Heart right ventricle (tissue), 16 donors: ENCODE data around the gene RAB35. TPM values are rescaled to one million over a fixed set of nuclear protein-coding genes. Genes with fewer than 3 reads are reported as not detected.

Experiments used
- ATAC-seq, 8 donors: fragments of 200-7000 bp; cut with Tn5 transposase; one replicate each; pipeline ENCODE4 v1.9.1; 2020; ENCODE audit warnings: mild to moderate bottlenecking in 8 of 8, moderate library complexity in 8 of 8, moderate number of reproducible peaks in 1 of 8
- DNase-seq, 2 donors: peaks; one replicate each; pipeline ENCODE4 v3.0.0-alpha.2; 2020
- H3K27ac ChIP-seq, 10 donors: fragments of 200-600 bp; sonication (generic) in 2 of 10; one replicate each; pipeline versions ENCODE4 v1.5.0 to v1.8.0; 2020 to 2022; ENCODE audit warnings: mild to moderate bottlenecking in 3 of 10
- H3K27me3 ChIP-seq, 7 donors: fragments of 200-600 bp; one replicate each; pipeline ENCODE4 v1.8.0; 2021 to 2022; ENCODE audit warnings: mild to moderate bottlenecking in 2 of 7
- H3K36me3 ChIP-seq, 9 donors: fragments of 200-600 bp; sonication (generic) in 1 of 9; one replicate each; pipeline versions ENCODE4 v1.5.0 to v1.8.0; 2020 to 2022; ENCODE audit warnings: mild to moderate bottlenecking in 2 of 9
- H3K4me1 ChIP-seq, 9 donors: fragments of 200-600 bp; sonication (generic) in 1 of 9; one replicate each; pipeline versions ENCODE4 v1.5.0 to v1.8.0; 2020 to 2022; ENCODE audit warnings: mild to moderate bottlenecking in 4 of 9
- H3K4me3 ChIP-seq, 10 donors: fragments of 200-600 bp; sonication (generic) in 2 of 10; one replicate each; pipeline versions ENCODE4 v1.5.0 to v1.8.0; 2020 to 2022; ENCODE audit warnings: mild to moderate bottlenecking in 7 of 10, moderate library complexity in 2 of 10
- H3K9me3 ChIP-seq, 11 donors: fragments of 200-600 bp in 10 of 11; sonication (generic) in 2 of 11; one replicate each; pipeline versions ENCODE4 v1.5.0 to v1.8.0; 2013 to 2022; ENCODE audit warnings: mild to moderate bottlenecking in 2 of 11, control low read depth in 1 of 11, moderate library complexity in 1 of 11
- CTCF ChIP-seq, 9 donors: fragments of 200-600 bp; sonication (generic) in 2 of 9; IDR thresholded peaks; one replicate each; pipeline versions ENCODE4 v1.5.0 to v1.8.0; 2021 to 2022; ENCODE audit warnings: antibody characterized with exemption in 9 of 9, mild to moderate bottlenecking in 5 of 9, moderate library complexity in 1 of 9
- WGBS, 2 donors: extraction: QIAGEN DNeasy Blood & Tissue Kit; methylation state at CpG; one replicate each; pipeline ENCODE4 v1.1.7; 2013; ENCODE audit warnings: inconsistent platforms in 1 of 2; 5-methylcytosine and 5-hydroxymethylcytosine counted together
- intact Hi-C, 10 donors: fragments of 100-400 bp; cut with DNase I; formaldehyde crosslinking; loops; one replicate each; pipeline versions ENCODE4 v1.11.1 to v1.14.2; 2022
- long read RNA-seq, 3 donors: library from polyadenylated mRNA; unstranded; transcript quantifications; one replicate each; pipeline ENCODE4 v2.0.0, GENCODE V29; 2020 to 2021
- polyA plus RNA-seq, 2 donors: library from polyadenylated mRNA; stranded (reverse); fragments of 200-250 nt; gene quantifications; one replicate each; pipeline ENCODE4 v1.2.3, GENCODE V29; 2013
- total RNA-seq, 10 donors: library from RNA; stranded (reverse); fragmentation: NEBNext Ultra II Directional in 3 of 10; extraction: Animal tissue kit (Norgen Biotek cat#: 25700) in 3 of 10; gene quantifications; one replicate each; pipeline versions ENCODE4 v1.2.1 to v1.2.4, GENCODE V29; 2021 to 2023
- donor health status: Arrhythmogenic right ventricular cardiomyopathy.
- donor health status: ischemic (EF 13 %, LVEDD 7.1; RV severe dilation, severe dysfunction).
- donor health status: healthy with polysubstance abuse.
- donor health status: DM: no; HTN: yes; CAD: no.
- donor health status: DM: no; HTN: no; CAD: no.
- donor health status: ischemic (EF 25% LVEDD 6.9; RV normal size, moderate dysfunction).
- donor health status: ischemic (EF 25% LVEDD 5.7; RV mildly dilated, moderate dysfunction).
- donor health status: healthy.
- donor health status: DM: yes; HTN: yes; CAD: no.
- donor health status: Ischemic cardiomyopathy.
- donor health status: ischemic (EF 35%, LVEDD 5.7; RV mildly dilated, moderate dysfunction).
- donor health status: nonischemic (EF 11% LVEDD 7.7; RV severe dilation, severe dysfunction).
- donor health status: DM: yes; HTN: yes; CAD: no.
- donor health status: PGD.
- donor health status: ischemic (EF 29% LVEDD 5.4; RV normal size, mild dysfunction).
- donor health status: nonischemic (EF 23%, LVEDD 6.1; RV moderate dilation, normal function).

Gene RAB35
- total RNA-seq (10 to 100 TPM; 15.4 to 33.6 (median 24.3) TPM), polyA plus RNA-seq (10 to 100 TPM; 13.3 to 24.1 TPM)
- long read RNA-seq, donor 1, transcript RAB35-201 (6 exons, 2,945 nt): major isoform, 11 of 16 reads
- long read RNA-seq, donor 1, partial matches to known transcripts: 1 of 16 reads
- long read RNA-seq, donor 1, other reads (novel, unspliced or antisense): 4 of 16 reads
- long read RNA-seq, donor 2, partial matches to known transcripts: 0 of 7 reads
- long read RNA-seq, donor 2, other reads (novel, unspliced or antisense): 3 of 7 reads
- long read RNA-seq, donor 3, transcript RAB35-201 (6 exons, 2,945 nt): major isoform, 19 of 31 reads
- long read RNA-seq, donor 3, partial matches to known transcripts: 0 of 31 reads
- long read RNA-seq, donor 3, other reads (novel, unspliced or antisense): 11 of 31 reads

DNA sequence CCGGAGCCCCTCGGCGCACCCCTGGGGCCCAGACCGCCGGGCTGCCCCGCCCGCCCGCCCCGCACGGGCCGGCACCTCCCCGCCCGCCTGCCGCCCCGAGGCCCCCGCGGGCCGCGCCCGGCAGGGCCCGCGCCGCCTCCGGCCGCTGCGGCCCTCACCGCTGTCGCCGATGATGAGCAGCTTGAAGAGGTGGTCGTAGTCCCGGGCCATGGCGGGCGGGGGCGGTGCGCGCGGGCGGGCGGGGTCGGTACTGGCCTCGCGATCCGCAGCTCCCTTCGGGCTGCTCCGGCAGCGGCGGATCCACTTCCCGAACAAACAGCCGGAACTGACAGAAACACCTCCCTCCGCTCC, at the start of gene RAB35:
Gene RAB35 (minus strand): TSS at position 313 of the 351 bp plus-strand sequence. CDS start 103 bp downstream, at position 210.
- DNase-seq (no peak), ATAC-seq (no peak)
- Histone ChIP-seq H3K4me1 (peaks cover 13 to 82% (median 49%) of the 10 kb centered on the region in 9 donors), H3K27me3 (no peaks in the 10 kb centered on the region), H3K9me3 (no peaks in the 10 kb centered on the region), H3K27ac (peak within 1 kb of the TSS; percentile 93 to 99 (median 96)), H3K36me3 (peaks cover 0 to 22% (median 0%) of the 10 kb centered on the region in 9 donors), H3K4me3 (peak within 1 kb of the TSS; percentile 67 to 93 (median 82))
- no peak for TF ChIP-seq CTCF (IDR thresholded peaks at IDR 0.05)
- intact Hi-C loops: loop anchor here in 1 of 10 donors (2.0 to 10.0 kb wide), 2 partner anchors 30 to 178 kb away; partner anchors contain the start of genes RNU4-1 and RNU4-2
- WGBS, 2 donors: 0% methylated on average over 19 to 49 of the region's 50 CpGs

GRCh38 chr12:120164293-120164692, 47.7 kb upstream of the RAB35 start:
- no peak for ATAC-seq
- no peak for TF ChIP-seq CTCF (IDR thresholded peaks at IDR 0.05)
- no peaks in the 10 kb centered on the region for H3K4me1 ChIP-seq
- H3K36me3 ChIP-seq: peaks cover 0 to 100% (median 73%) of the 10 kb centered on the region in 9 donors
- H3K27ac ChIP-seq: no peak overlapping the region
- intact Hi-C loops: no loop called here
- H3K27me3 ChIP-seq: no peaks in the 10 kb centered on the region
- DNase-seq: no peak
- no peak overlapping the region for H3K4me3 ChIP-seq
- no peaks in the 10 kb centered on the region for H3K9me3 ChIP-seq
- WGBS, 2 donors: 93 to 94% methylated on average over 11 of the region's 11 CpGs

GRCh38 chr12:120162763-120163162, 46.2 kb upstream of the RAB35 start:
- no peak for TF ChIP-seq CTCF (IDR thresholded peaks at IDR 0.05)
- H3K36me3 ChIP-seq: peaks cover 4 to 100% (median 76%) of the 10 kb centered on the region in 9 donors
- ATAC-seq (peak in 1 of 8 donors; percentile 5), DNase-seq (no peak)
- no peaks in the 10 kb centered on the region for H3K9me3 ChIP-seq
- no peak overlapping the region for H3K4me3 ChIP-seq
- no peak overlapping the region for H3K27ac ChIP-seq
- 88 to 89% methylated on average over 8 of the region's 8 CpGs for WGBS, 2 donors
- no peaks in the 10 kb centered on the region for H3K27me3 ChIP-seq
- no peaks in the 10 kb centered on the region for H3K4me1 ChIP-seq
- intact Hi-C loops: no loop called here

- ATAC-seq (peak in 1 of 8 donors; percentile 7), DNase-seq (no peak)
- Histone ChIP-seq H3K27me3 (no peaks in the 10 kb centered on the region), H3K36me3 (peaks cover 8 to 100% (median 78%) of the 10 kb centered on the region in 9 donors), H3K27ac (no peak overlapping the region), H3K4me1 (no peaks in the 10 kb centered on the region), H3K9me3 (no peaks in the 10 kb centered on the region), H3K4me3 (no peak overlapping the region)
- no peak for TF ChIP-seq CTCF (IDR thresholded peaks at IDR 0.05)
- intact Hi-C loops: no loop called here
- 90 to 91% methylated on average over 11 of the region's 11 CpGs for WGBS, 2 donors
Measured at GRCh38 chr12:120161852-120162251, 45.3 kb upstream of the RAB35 start.
